Suprapubic skin (tissue), 3 donors: ENCODE measurements around the gene HSPA14.

Experiments
- CTCF ChIP-seq, 2 donors: fragments of 200-600 bp in 1 of 2; fragments of 450-650 bp in 1 of 2; sonication (generic) in 1 of 2; IDR thresholded peaks; one replicate each; pipeline ENCODE4 v1.5.1; 2016 to 2019; ENCODE audit warnings: antibody characterized with exemption in 2 of 2, mild to moderate bottlenecking in 1 of 2, moderate library complexity in 1 of 2
- POLR2AphosphoS5 ChIP-seq, 3 donors: sonication (generic); formaldehyde crosslinking; IDR thresholded peaks; one replicate each; pipeline ENCODE4 v1.6.1; 2017; ENCODE audit warnings: antibody characterized with exemption in 3 of 3

GRCh38 chr10:14833106-14833505 is 5.0 kb upstream of the HSPA14 start:
- no peak for TF ChIP-seq CTCF (IDR thresholded peaks at IDR 0.05)
- TF ChIP-seq POLR2AphosphoS5 (IDR thresholded peaks at IDR 0.05), result no peak
